CD14-positive monocyte (primary cell): ENCODE results near the gene NDUFAF4. TPM values are rescaled to one million over a fixed set of nuclear protein-coding genes. Genes with fewer than 3 reads are reported as not detected.

Experiments
- DNase-seq, 3 donors: peaks; one replicate each; pipeline ENCODE4 v3.0.0-alpha.2; 2011 to 2022
- H2AFZ ChIP-seq: 2 replicates; pipeline ENCODE4 v1.6.0; 2012; ENCODE audit warnings: mild to moderate bottlenecking, low read depth, low read length, inconsistent platforms; ENCODE audit not compliant: insufficient read depth, poor library complexity, severe bottlenecking
- H3K27ac ChIP-seq, 2 donors: 1 replicate in 1 of 2; 2 replicates in 1 of 2; pipeline ENCODE4 v1.5.1; 2012 to 2013; ENCODE audit warnings: low read length in 2 of 2, control low read depth in 1 of 2, inconsistent platforms in 1 of 2, low read depth in 1 of 2, mild to moderate bottlenecking in 1 of 2
- H3K27me3 ChIP-seq, 2 donors: one replicate each; pipeline versions ENCODE4 v1.6.0 to v1.6.1; 2011 to 2013; ENCODE audit warnings: low read length in 2 of 2; ENCODE audit not compliant: control insufficient read depth in 2 of 2, insufficient read depth in 2 of 2
- H3K36me3 ChIP-seq, 2 donors: replicated peaks in 1 of 2; 1 replicate in 1 of 2; 2 replicates in 1 of 2; pipeline versions ENCODE4 v1.5.1 to v1.6.1; 2012 to 2013; ENCODE audit warnings: low read length in 2 of 2, control low read depth in 1 of 2, inconsistent platforms in 1 of 2, mild to moderate bottlenecking in 1 of 2; ENCODE audit not compliant: insufficient read depth in 2 of 2, control insufficient read depth in 1 of 2
- H3K4me1 ChIP-seq, 2 donors: 1 replicate in 1 of 2; 2 replicates in 1 of 2; pipeline versions ENCODE4 v1.5.1 to v1.6.1; 2012 to 2013; ENCODE audit warnings: low read length in 2 of 2, control low read depth in 1 of 2, inconsistent platforms in 1 of 2, mild to moderate bottlenecking in 1 of 2, moderate library complexity in 1 of 2; ENCODE audit not compliant: insufficient read depth in 2 of 2, control insufficient read depth in 1 of 2
- H3K4me2 ChIP-seq: replicated peaks from 2 replicates; pipeline ENCODE3; 2012; ENCODE audit warnings: low read length, moderate library complexity, mild to moderate bottlenecking; ENCODE audit not compliant: poor library complexity, severe bottlenecking; ENCODE audit errors: extremely low read depth
- H3K4me3 ChIP-seq, 3 experiments: fragments of 200-600 bp in 1 of 3; sonication (generic) in 1 of 3; replicated peaks in 1 of 3; 1 replicate in 2 of 3; 2 replicates in 1 of 3; pipeline ENCODE4 v1.5.1; 2011 to 2013; ENCODE audit warnings: low read length in 3 of 3, mild to moderate bottlenecking in 3 of 3, control low read depth in 2 of 3, low read depth in 2 of 3, inconsistent platforms in 1 of 3, moderate library complexity in 1 of 3
- H3K79me2 ChIP-seq: 2 replicates; pipeline ENCODE4 v1.6.0; 2012; ENCODE audit warnings: mild to moderate bottlenecking, control low read depth, inconsistent platforms, low read length, moderate library complexity; ENCODE audit not compliant: insufficient read depth
- H3K9ac ChIP-seq: 2 replicates; pipeline ENCODE4 v1.6.0; 2017; ENCODE audit warnings: low read length, mild to moderate bottlenecking; ENCODE audit not compliant: insufficient read depth, poor library complexity, severe bottlenecking
- H3K9me3 ChIP-seq, 2 donors: replicated peaks in 1 of 2; 1 replicate in 1 of 2; 2 replicates in 1 of 2; pipeline versions ENCODE4 v1.5.1 to v1.6.1; 2012 to 2013; ENCODE audit warnings: low read length in 2 of 2, control low read depth in 1 of 2; ENCODE audit not compliant: control insufficient read depth in 1 of 2, insufficient read depth in 1 of 2
- H4K20me1 ChIP-seq: 2 replicates; pipeline ENCODE4 v1.6.0; 2012; ENCODE audit warnings: mild to moderate bottlenecking, low read length, control low read depth, moderate library complexity; ENCODE audit not compliant: insufficient read depth
- H3K27ac Mint-ChIP-seq, 7 donors: one replicate each; pipeline ENCODE4 v1.8.0; 2020; ENCODE audit warnings: mild to moderate bottlenecking in 7 of 7, mixed read lengths in 7 of 7, moderate library complexity in 6 of 7, inconsistent platforms in 2 of 7
- H3K27me3 Mint-ChIP-seq, 3 donors: one replicate each; pipeline ENCODE4 v1.8.0; 2021 to 2022; ENCODE audit warnings: low read depth in 3 of 3, mild to moderate bottlenecking in 3 of 3, mixed read lengths in 3 of 3, moderate library complexity in 3 of 3, inconsistent platforms in 1 of 3
- H3K36me3 Mint-ChIP-seq, 2 donors: one replicate each; pipeline ENCODE4 v1.8.0; 2020; ENCODE audit warnings: mixed read lengths in 2 of 2, inconsistent platforms in 1 of 2, mild to moderate bottlenecking in 1 of 2
- H3K4me1 Mint-ChIP-seq: one replicate; pipeline ENCODE4 v1.8.0; 2020; ENCODE audit warnings: mild to moderate bottlenecking, mixed read lengths
- H3K4me3 Mint-ChIP-seq, 2 donors: one replicate each; pipeline ENCODE4 v1.8.0; 2020; ENCODE audit warnings: mild to moderate bottlenecking in 2 of 2, mixed read lengths in 2 of 2, moderate library complexity in 1 of 2
- H3K9me3 Mint-ChIP-seq, 7 donors: one replicate each; pipeline ENCODE4 v1.8.0; 2020 to 2022; ENCODE audit warnings: mixed read lengths in 7 of 7, mild to moderate bottlenecking in 6 of 7, moderate library complexity in 6 of 7, inconsistent platforms in 2 of 7
- CTCF ChIP-seq: fragments of 200-600 bp; IDR thresholded peaks from one replicate; pipeline ENCODE4 v1.8.0; 2022; ENCODE audit warnings: antibody characterized with exemption, mild to moderate bottlenecking
- WGBS: methylation state at CpG from one replicate; pipeline ENCODE4 v1.1.5; 2013; ENCODE audit warnings: missing lambda C conversion rate; ENCODE audit not compliant: insufficient coverage; 5-methylcytosine and 5-hydroxymethylcytosine counted together
- intact Hi-C, 2 donors: fragments of 100-400 bp; cut with micrococcal nuclease; formaldehyde crosslinking; loops; one replicate each; pipeline versions ENCODE4 v1.15.0 to v1.15.1; 2023
- polyA minus RNA-seq: library from RNA; depleted of rRNA, polyadenylated mRNA; stranded (reverse); fragments of >200 nt; gene quantifications from 2 replicates; pipeline ENCODE4 v1.2.3, GENCODE V29; 2012
- polyA plus RNA-seq, 3 donors: library from polyadenylated mRNA; depleted of rRNA in 1 of 3; unstranded in 2 of 3; stranded (reverse) in 1 of 3; fragments of 300-500 nt in 2 of 3; fragments of >200 nt in 1 of 3; fragmentation: Illumina TruSeq in 2 of 3; gene quantifications; 1 replicate in 2 of 3; 2 replicates in 1 of 3; pipeline ENCODE4 v1.2.3, GENCODE V29; 2012 to 2021
- total RNA-seq, 12 experiments: library from RNA in 1 of 12; stranded (reverse) in 1 of 12; fragments of 120-200 nt in 1 of 12; gene quantifications; one replicate each; pipeline ENCODE4 v1.2.4 and lab custom pipeline; 2013 to 2026; ENCODE audit warnings: mixed read lengths in 6 of 12, inconsistent platforms in 1 of 12

NDUFAF4 gene
- 12.8 TPM for total RNA-seq (2013)
- 10 to 100 TPM in 2 of 3 donors, 1 to 10 TPM in 1; 7.6 to 17.5 (median 14.9) TPM for polyA plus RNA-seq
- 0.69 and 1.5 TPM in 2 replicates for polyA minus RNA-seq
- total RNA-seq (lab: John Stamatoyannopoulos, UW): 0.98 to 5.1 (median 2.2) reads per million in 11 experiments

- Histone ChIP-seq H3K9ac (peak within 1 kb of the TSS; percentile 71), H3K27ac (peak within 1 kb of the TSS; percentile 72 to 85), H3K79me2 (peaks cover 29% of the 10 kb centered on the region), H2AFZ (peak within 1 kb of the TSS; percentile 90), H3K4me3 (peak within 1 kb of the TSS; percentile 79 to 91 (median 87)), H3K9me3 (no peaks in the 10 kb centered on the region), H3K4me1 (peaks cover 26 to 31% of the 10 kb centered on the region in 2 donors), H3K27me3 (no peaks in the 10 kb centered on the region), H3K4me2 (peak within 1 kb of the TSS; percentile 88), H4K20me1 (no peaks in the 10 kb centered on the region), H3K36me3 (peaks cover 21 to 28% of the 10 kb centered on the region in 2 donors)
- peak within 1 kb of the TSS; percentile 78 to 94 (median 81) for H3K27ac Mint-ChIP-seq
- DNase-seq: peak; percentile 87 to 91 (median 91)
- under 1% methylated on average over 61 of the region's 71 CpGs for WGBS
- H3K4me1 Mint-ChIP-seq: peaks cover 37% of the 10 kb centered on the region
- intact Hi-C loops: loop anchor here (5.0 to 10.0 kb wide), 2 partner anchors 375 to 387 kb away; partner anchors contain the start of genes MMS22L (in 2 of the 2) and UFL1 (in 1 of the 2)
- H3K4me3 Mint-ChIP-seq: peak within 1 kb of the TSS; percentile 93 to 97
- H3K9me3 Mint-ChIP-seq: no peaks in the 10 kb centered on the region
- TF ChIP-seq CTCF: peak; percentile 98
- peaks cover 4 to 10% of the 10 kb centered on the region in 2 donors for H3K36me3 Mint-ChIP-seq
- peaks cover 0 to 2% (median 0%) of the 10 kb centered on the region in 3 donors for H3K27me3 Mint-ChIP-seq
Observed at GRCh38 chr6:96897396-96898240, at the start of gene NDUFAF4. Gene NDUFAF4 (minus strand): TSS chr6:96897891. CDS start chr6:96897801, 90 bp downstream.

GRCh38 chr6:96947055-96947454 is 49.4 kb upstream of the NDUFAF4 start:
- no CpG with 5 or more reads among the region's 3 CpGs for WGBS
- H3K79me2 ChIP-seq: no peaks in the 10 kb centered on the region
- H3K36me3 ChIP-seq: no peaks in the 10 kb centered on the region
- no peaks in the 10 kb centered on the region for H3K9me3 ChIP-seq
- no peak overlapping the region for H3K4me2 ChIP-seq
- no peak overlapping the region for H3K27ac Mint-ChIP-seq
- H3K4me1 ChIP-seq: no peaks in the 10 kb centered on the region
- no peak overlapping the region for H3K9ac ChIP-seq
- H3K4me3 Mint-ChIP-seq: no peak overlapping the region
- no peaks in the 10 kb centered on the region for H4K20me1 ChIP-seq
- no peaks in the 10 kb centered on the region for H3K36me3 Mint-ChIP-seq
- no peak for TF ChIP-seq CTCF
- peaks cover 0 to 1% (median 0%) of the 10 kb centered on the region in 7 donors for H3K9me3 Mint-ChIP-seq
- no peak overlapping the region for H2AFZ ChIP-seq
- H3K27me3 ChIP-seq: no peaks in the 10 kb centered on the region
- no peak for DNase-seq
- no peaks in the 10 kb centered on the region for H3K4me1 Mint-ChIP-seq
- no peak overlapping the region for H3K27ac ChIP-seq
- H3K4me3 ChIP-seq: no peak overlapping the region
- intact Hi-C loops: no loop called here
- H3K27me3 Mint-ChIP-seq: peaks cover 1 to 8% (median 7%) of the 10 kb centered on the region in 3 donors
